GM19043 (cell line): ENCODE results near the gene GCSAM.

Experiments
- ATAC-seq: cut with Tn5 transposase; IDR thresholded peaks from one replicate; pipeline ENCODE4 v1.9.1; 2021; ENCODE audit warnings: low read depth; ENCODE audit not compliant: unreplicated experiment

GCSAM gene

DNA sequence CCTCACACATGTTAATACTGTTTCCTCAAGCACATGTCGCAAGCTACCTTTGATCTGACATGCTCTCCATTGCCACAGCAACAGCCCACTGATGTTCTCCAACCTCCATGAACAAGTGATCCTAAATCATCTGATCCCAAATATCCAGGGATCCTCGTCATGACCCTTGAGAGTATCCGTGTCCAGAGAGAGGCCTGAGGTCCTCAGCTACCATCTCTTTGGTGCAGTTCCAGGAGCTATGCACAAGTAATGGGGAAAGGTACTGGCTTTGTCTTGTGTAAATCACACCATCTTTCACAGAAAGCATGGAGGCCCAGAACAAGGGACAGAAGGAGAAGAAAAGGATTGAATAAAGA lies 2.4 kb downstream of the GCSAM start:
- ATAC-seq, result no peak

DNA sequence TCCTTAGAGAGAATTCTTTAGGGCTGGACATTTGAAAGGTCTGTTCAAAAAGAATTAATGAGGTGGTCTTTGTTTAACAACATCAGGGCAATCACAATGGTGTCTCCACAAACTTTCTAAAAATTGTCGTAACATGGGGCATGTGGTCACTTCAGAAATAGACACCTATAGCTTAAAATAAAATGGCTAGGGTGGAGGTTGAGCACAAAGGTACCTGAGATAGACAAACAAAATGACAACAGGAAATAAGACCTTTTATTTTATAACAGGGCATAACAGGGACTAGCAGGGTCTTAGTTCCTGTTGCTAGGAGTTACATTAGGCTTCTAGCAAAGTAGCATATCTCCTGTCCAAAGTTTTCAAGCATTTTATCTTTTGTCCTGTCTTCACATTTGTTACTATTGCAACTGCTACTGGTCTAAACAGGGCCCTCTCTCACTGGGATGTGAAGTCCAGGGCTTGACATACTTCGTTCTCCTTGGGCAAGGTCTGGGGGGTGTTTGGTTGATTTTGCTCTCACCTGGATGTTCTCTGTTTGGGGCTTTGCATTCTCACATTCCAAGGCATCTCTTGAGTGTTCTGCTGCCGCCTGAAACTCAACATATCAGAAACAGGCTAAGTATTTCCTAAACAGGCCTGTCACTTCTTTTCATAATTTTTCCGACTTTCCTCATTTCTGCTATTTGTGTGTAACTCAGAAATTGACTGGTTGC lies 3.0 kb downstream of the GCSAM start:
- ATAC-seq, result no peak

DNA sequence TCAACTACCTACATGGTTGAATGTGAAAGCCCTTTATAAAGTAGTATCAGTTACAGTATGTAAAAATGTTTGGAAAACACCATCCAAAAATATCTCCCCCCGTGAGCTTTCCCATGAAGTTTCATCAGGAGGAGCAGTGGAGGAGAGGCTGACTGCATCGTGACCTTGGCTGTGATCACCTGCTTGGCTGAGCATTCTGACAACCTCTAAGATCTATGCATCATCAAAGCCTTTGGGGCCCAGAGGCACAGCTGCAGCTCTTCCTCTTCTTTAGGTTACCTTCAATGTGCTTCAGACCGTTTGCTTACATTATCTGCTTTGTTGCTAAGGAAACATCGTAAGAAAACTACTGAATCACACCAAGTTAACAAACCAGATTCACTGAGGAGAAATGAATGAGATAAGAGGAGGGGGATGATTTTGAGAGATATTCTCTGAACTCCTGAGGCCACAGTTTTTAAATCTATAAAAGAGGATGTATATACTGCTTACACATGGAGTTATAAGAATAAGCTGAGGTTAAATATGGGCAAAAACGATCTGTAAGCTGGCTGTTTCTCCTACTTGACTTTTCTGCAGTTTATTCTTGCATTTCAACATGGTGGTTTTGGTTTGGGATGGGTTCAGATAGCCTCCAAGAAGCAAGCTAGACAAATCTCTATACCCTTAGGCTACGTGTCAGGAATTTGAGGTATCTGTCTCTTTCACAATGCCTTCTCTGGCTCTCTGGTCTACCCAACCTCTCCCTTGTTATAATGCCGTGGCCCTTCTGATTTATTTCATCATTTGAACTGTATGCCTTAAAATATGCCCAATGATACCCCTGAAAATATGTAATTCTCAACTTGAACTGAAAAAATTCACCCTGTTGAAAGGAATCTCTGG lies 4.0 kb downstream of the GCSAM start:
- peak; percentile 53 for ATAC-seq

DNA sequence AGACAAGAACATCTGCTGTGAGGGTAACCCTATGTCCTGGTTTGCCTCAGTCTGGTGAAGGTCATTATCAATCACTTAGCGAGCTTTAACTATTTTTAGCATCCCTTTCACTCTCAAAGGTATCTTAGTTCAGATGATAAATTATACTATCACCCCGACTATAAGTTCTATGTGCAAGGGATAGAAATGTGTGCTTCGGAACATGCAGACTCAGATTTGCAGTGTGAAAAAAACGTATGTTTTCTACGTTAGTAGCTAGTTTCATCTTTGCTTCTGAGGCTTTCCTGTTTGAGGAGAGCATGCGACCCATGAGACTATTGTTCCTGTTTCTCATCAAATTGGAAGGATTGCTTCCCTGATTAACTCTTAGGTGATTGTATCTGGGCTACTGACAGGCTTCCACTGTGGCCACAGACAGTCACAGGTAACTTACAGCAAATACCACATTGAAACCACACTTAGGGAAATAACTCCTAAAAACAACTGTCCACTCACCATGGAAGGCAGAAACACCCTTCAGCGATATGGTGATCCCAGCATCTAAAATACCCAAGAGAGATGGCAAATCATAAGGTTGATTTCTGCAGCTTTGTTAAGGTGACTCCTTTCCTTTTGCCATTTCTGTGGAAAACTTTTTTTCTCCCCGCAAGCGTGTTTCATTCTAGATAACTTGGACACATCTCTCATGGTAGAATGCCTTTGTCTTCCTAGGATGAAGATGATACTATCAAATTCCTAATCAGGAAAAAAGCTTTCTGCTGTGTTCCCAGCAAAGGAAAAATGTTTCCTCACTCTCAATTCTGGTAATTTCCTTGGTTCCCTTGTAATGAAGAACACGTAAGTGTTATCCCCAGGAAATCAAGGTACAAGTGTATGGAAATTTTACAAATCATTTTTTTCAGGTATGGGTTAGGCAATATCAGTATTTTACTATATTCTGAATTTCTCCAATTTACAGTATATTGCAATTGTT lies 5.2 kb downstream of the GCSAM start:
- ATAC-seq, result no peak

DNA sequence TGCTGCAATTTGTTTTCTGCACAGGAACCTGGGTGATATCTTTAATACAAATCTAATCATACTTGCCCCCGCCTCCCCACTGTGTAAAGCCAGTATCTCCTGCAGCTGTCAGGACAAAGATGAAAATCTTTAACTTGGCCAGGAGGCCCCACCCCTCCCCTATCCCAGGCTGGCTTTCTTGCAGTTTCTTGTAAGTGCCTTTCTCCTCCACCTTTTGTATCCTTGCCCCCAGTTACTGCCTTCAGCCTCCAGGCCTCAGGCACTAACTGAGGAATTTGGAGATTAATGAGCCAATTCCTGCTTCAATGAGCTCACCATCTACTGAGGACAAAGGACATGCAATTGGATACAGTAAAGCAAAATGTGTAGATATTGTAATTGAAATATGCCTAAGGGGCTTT lies 6.5 kb downstream of the GCSAM start:
- no peak for ATAC-seq

DNA sequence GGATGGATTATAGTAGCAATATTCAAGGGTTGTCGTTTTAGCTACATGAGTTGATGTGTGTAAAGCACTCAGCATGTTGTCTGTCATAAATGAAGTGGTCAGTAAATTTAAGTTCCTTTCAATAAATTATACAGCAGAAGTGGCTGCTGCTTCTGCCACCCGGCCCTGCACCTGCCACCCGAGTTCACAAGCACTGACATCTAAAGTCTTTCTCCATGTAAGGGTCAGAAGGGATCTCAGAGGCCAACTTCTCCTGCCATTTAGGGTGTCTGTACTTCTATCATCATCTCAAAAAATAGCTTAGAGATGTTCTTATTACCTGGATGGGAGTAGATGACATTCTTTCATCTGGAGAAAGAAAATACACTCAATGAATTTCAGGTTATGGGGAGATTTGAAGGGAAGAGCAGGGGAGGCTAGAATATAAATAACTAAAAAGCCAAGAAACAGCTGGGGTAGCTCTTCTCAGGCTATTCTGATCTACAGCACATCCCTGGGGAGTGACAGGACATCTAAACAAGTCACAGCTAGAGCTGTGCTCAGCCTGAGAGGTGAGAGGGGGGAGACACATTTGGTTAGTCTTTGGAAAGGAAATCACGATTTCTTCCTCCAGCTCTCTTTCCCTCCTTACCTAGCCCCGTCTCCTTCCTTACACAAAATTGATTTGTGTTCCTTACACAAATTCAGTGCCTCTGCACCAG lies 8.0 kb downstream of the GCSAM start:
- no peak for ATAC-seq

DNA sequence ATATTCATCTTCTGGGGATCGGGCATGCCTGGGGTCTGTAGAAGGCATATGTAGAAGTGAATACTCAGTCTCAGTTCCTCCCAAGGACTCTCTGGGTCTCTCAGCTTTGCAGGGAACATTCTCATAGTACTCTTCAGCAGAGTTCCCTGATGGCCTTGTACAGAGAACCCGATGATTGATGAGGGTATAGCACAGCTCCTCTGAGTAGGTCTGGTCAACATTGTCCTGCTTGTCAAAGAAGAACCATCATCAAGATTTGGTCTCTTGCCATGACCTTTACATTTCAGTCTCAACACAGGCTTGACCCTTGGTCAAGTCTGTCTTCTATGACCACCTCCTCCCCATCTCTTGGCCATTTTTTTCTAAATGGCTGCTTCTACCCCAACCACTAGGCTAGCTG lies 9.5 kb downstream of the GCSAM start:
- ATAC-seq, result no peak

DNA sequence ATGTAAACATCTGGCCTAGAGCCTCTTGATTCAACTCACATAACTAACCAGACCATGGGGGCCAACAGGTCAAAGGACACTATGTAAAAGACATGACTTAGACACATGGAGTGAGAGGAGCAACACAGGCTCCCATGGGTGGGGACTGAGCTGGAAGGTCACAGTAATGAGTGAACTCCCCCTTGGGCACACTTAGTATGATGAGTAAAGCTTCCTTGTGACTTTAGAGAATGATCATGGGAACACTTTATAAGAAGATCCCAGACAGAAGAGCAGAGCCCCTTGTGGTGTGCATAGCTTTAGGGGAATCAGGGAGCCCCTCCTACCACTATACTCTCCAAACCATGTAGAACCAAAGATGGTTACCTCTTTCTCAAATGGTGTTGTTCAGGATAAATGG lies 10.2 kb downstream of the GCSAM start:
- ATAC-seq, result no peak

DNA sequence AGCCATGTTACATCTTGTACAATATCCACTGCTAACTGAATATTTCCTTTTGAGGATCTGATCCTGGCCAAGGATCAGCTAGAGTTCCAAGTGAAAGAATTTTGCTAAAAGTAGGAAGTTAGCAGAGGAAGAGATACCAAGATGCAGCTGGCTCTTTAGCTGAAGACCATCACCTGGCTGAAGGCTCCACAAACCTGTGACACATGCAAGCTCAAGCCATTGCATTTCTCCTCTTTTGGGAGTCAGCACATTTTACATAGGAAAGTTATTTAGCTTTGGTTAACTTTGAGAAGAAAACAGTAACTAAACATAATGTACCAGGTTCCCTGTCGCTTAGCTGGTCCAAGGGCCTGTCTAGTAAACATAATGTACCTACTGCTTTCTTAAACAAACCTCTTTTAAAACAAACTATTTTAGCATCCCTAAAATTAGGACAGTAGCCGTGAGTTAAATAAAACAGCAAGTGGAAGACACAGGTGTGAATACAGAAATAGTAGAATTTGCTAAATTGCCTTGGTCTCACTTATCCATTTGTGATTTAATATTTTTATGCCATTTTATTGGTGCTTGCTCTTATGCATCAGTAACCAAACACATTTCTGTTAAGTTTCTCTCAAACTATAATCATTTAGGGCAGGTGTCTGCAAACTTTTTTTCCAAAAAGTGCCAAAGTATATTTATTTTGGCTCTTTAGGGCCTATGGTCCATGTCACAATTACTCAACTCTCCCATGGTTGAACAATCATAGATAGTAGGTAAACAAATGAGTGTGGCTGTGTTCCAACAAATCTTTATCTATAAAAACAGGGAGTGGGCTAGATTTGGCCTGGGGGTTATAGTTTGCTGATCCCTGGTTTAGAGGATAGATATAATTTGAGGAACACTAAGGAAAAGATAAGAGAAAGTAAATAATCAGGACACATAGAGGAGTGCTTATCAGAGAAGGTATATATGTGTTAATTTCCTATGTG lies 11.2 kb downstream of the GCSAM start:
- ATAC-seq, result no peak

DNA sequence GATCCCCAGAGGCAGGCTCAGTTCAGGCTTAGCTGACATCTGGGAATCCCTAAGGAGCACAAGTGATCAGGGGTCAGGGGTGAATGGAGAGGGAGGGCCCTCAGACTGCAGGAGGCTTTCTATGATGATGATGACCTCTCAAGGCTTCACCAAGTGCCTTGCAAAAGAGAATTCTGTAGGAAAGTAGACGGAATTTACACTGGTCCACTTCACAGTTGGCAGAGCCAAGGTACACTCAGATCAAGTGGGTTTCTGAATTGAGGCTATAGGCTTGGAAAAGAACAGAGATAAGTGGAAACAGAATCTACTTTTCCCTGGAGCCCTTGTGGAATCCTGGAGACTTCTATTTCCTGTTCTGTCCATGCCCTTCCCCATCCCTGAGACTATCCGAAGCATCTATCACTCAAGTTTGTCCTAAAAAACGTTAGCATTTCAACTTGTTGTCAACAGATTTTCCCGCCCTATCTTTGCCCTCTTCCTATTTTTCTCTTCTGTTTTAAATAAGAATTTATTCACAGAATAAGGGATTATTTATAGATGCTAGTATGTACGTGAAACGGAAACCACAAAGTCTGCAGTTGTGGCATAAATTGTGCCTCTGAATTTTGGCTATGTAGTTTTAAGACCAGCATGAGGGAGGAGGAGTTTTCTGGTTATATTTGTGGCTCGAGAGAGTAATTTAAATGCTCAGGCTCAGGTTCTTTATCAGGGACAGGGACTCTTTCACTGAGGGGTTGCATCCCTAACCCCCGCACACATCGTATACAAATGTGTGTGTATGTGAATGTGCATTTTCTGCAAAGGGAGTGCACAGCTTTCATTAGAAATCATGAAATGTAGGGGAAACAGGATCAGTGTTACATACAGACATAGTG lies 12.8 kb downstream of the GCSAM start:
- ATAC-seq, result no peak

DNA sequence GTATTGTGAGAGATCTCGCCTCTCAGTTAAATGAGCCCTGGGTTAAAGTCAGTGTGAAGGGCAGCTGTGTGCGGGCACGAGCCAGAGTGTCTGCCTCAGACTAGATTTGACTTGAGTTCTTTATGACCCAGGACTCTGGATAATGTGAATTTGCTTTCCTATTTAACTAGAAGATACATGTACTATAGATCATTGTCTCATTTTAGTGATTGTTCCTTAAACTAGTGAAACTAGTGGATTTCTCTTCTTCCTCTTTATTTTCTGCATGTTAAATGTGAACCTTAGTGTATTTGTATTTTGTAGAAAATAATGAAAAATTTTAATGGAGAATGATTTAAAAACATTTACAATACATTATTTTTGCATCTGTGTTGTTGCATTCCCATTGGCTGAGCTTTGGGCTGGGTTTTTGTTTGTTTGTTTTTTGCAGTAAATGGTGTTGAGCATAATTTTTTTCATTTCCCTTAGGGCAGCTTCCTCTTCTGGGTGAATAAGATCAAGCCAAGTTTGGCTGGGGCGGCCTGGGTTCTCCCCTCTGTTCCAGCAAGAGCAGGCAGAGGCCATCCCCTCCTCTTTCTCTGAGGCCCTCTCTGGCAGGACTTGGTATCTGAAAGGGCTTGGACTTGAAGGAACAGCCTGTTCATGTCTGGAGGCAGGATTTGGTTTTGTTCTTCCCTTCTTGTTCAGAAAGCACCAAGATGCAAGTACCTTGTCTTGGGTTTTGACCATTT lies 15.0 kb downstream of the GCSAM start:
- no peak for ATAC-seq

DNA sequence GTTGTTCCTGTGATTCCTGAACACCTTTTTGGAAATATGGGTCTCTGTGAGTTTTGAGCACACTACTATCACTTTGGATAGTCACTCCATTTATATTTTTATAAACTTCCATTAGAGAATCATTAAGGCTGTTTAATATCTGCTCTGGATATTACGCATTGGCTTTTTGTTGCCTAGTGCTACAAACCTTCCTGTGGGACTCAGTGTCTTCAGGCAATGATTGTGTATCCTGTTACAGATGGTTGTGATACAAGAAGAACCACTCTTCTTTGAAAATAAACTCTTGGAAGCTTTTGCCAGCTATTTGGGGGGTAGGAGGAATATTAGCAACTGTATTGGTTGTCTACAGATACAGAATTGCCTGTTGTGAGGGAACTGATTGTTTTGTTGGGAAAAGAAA lies 15.6 kb downstream of the GCSAM start:
- no peak for ATAC-seq

DNA sequence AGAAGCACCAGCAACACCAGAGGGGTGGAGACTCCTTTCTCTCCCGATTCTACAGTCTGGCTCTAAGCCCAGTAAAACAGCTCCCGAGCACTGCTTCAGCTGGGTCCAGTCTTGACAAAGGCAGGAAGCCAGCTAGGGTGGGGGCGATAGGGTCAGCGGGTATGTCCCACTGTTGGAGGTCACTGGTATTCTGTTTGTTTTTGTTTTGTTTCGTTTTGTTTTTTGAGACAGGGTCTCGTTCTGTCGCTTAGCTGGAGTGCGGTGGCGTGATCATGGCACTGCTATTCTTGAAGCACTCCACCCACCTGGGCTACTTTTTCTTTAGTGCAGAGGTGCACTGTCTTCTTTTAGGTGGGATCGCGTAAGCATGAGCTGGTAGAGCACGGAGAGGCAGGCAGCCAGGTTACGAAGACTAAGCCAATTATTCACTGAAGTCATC lies 16.3 kb downstream of the GCSAM start:
- no peak for ATAC-seq

DNA sequence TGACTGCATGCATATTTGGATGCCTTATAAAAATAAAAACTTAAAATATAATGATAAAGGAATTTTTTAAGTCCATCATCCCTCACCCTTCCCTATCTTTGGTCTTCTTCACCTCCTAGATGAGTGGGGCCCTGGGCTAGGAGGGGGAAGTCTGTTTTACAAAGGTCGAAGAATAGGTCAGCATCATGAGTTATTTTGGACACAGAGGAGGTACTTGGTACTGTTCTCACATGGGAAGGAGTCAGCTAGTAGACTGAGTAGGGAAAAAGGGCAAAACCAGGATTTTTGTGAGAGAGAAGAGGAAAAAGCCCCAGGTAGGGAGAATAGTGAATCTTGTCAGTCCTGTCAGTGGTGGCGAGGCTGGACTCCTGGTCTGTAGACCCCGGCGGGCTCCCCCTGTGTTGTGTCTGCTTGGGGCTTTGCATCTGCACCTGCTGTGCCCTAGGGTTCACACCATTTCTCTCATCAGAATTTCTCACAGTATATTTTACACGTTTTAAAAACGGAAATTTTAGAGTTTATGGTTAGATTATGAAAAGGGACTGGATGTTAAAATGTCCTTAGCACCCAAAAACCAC lies 17.2 kb downstream of the GCSAM start:
- no peak for ATAC-seq

DNA sequence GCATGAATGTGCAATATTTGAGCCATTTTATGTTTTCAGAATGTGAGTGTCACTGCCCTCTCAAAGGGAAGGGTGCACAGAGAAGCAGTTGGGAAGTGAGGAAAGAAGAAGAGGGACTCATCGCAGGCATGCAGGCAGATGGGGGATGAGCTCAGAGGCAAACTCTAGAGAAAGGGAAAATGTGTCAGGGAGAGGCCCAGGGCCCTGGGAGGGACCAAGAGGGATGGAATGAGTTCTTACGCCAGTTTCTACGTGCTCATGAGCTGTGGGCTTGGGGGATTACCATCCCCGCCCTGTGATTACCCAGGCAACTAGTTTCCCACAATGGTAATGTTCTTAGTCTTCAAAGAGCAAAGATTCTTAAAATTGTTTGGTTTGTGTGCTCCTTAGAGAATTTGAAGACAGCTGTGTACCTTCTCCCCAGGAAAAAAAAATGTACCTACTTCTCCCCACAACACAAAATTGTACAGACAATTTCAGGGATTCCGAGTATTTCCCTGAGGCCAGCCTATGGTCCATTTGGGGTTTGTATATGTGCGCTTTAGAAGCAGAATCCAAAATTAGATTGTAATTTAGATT lies 17.8 kb downstream of the GCSAM start:
- peak; percentile 26 for ATAC-seq

DNA sequence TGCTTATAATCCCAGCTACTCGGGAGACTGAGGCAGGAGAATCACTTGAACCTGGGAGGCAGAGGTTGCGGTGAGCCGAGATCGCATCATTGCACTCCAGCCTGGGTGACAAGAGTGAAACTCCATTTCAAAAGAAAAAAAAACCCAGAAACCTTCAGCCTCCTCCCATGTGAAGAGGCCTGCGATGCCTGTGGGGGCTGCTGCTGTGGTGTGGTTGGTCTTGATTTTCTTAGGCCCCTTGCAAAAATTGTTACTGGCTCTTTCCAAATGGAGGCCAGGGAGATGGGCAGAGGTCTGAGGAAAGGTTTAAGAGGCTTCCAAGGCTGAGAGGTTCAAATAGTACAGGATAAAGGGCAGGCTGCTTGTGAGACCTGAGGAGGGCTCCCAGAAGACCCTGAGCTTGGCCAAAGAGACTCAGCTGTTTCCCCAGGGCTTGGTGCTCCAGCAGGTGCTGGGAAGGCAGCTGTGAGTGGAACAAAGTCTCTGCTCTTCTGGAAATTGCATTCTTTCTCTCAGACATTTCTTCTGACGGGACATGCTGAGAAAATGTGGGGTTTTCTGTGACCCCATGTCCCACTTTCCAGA lies 18.4 kb downstream of the GCSAM start:
- no peak for ATAC-seq
